ENCODE results near the gene FBF1.

DNA sequence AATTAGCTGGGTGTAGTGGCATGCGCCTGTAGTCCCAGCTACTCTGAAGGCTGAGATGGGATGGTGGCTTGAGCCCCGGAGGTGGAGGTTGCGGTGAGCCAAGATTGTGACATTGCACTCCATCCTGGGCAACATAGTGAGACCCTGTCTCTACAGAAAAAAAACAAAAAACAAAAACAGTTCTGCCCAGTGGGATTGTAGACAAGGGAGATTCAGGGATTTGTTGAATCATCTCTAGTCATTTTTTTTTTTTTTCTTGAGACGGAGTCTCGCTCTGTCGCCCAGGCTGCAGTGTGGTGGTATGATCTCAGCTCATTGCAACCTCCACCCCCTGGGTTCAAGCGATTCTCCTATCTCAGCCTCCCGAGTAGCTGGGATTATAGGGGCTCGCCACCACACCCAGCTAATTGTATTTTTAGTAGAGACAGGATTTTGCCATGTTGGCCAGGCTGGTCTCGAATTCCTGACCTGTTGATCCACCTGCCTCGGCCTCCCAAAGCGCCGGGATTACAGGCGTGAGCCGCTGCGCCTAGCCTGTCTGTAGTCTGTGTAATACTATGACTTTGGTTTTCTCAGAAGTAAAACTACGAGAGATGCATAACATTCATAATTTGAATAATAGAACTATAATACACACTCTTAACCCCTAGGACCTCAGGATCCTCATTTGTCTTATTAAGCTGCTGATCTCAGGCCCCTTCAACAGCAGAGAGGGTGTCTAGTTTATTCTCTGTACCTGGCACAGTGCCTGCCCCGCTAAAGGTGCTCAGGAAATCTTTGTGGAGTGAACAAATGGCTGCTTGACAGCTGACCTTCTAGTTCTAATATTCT, 39.6 kb upstream of the FBF1 start:
- TF ChIP-seq TAF1 (IDR thresholded peaks at IDR 0.05; ENCODE audit: borderline replicate concordance, insufficient read depth, low read length), result no peak
- no peak for TF ChIP-seq POLR2AphosphoS5 (IDR thresholded peaks at IDR 0.05; ENCODE audit: low read depth, low read length)
- TF ChIP-seq SIN3A (IDR thresholded peaks at IDR 0.05; ENCODE audit: borderline replicate concordance, insufficient read depth, low read length), result no peak
- no peak for TF ChIP-seq REST (IDR thresholded peaks at IDR 0.05; ENCODE audit: insufficient read depth in 1 of 2, low read depth in 2 of 2, low read length in 2 of 2)
- no peak for TF ChIP-seq FOXP2 (optimal IDR thresholded peaks at IDR 0.05; ENCODE audit: borderline replicate concordance, extremely low read depth, extremely low read length, insufficient read depth)

Data from PFSK-1 (cell line).